Bladder microvascular endothelial cell (primary cell): ENCODE data around the gene GUCD1. TPM values are rescaled to one million over a fixed set of nuclear protein-coding genes. Genes with fewer than 3 reads are reported as not detected.

Source experiments
- total RNA-seq: library from RNA; depleted of rRNA; stranded (reverse); fragments of >200 nt; gene quantifications from 2 replicates; pipeline ENCODE4 v1.2.3, GENCODE V29; 2014

The GUCD1 gene
- 174 and 179 TPM in 2 replicates for total RNA-seq

GRCh38 chr22:24554313-24555164 is at the start of gene GUCD1:
Gene GUCD1 (minus strand): TSS chr22:24555138. CDS start chr22:24554991, 147 bp downstream.

GRCh38 chr22:24602847-24603769 is 48.2 kb upstream of the GUCD1 start, which contains the start of gene GGT1:
Gene GGT1 (plus strand): TSS chr22:24603193. CDS start chr22:24611082, 7,889 bp downstream.

GRCh38 chr22:24592851-24593558 is 38.1 kb upstream of the GUCD1 start, which contains the start of gene LRRC75B:
Gene LRRC75B (minus strand): TSS chr22:24593073. CDS start chr22:24593039, 34 bp downstream.

GRCh38 chr22:24555165-24556039 is 464 bp upstream of the GUCD1 start, which contains the start of gene SNRPD3:
Gene SNRPD3 (plus strand): TSS chr22:24555999. CDS start chr22:24557675, 1,676 bp downstream.

GRCh38 chr22:24494528-24495364 is 60.2 kb downstream of the GUCD1 start, which contains the start of gene UPB1:
Gene UPB1 (plus strand): TSS chr22:24495332. CDS start chr22:24495404, 72 bp downstream.

Other genes with a start within 250 kb of the GUCD1 start
- gene ADORA2A, start 127.5 kb downstream of the GUCD1 start, total RNA-seq: 13.4 and 14.2 TPM in 2 replicates
- under 0.01 TPM in 1 of 2 replicates, not detected in the other for gene UPB1, start 59.8 kb downstream of the GUCD1 start, total RNA-seq
- 146 and 209 TPM in 2 replicates for gene SNRPD3, start 861 bp upstream of the GUCD1 start, total RNA-seq
- 1.3 and 3.3 TPM in 2 replicates for gene LRRC75B, start 37.9 kb upstream of the GUCD1 start, total RNA-seq
- 0.97 and 1.7 TPM in 2 replicates for gene GGT1, start 48.1 kb upstream of the GUCD1 start, total RNA-seq
- not detected in 2 replicates for gene PIWIL3, start 219.6 kb upstream of the GUCD1 start, total RNA-seq